H9 (cell line): ENCODE measurements around the gene KDM4E. TPM values are rescaled to one million over a fixed set of nuclear protein-coding genes. Genes with fewer than 3 reads are reported as not detected.

Experiments used
- DNase-seq: peaks from one replicate; pipeline ENCODE4 v3.0.0-alpha.2; 2017
- H2AFZ ChIP-seq: one replicate; pipeline ENCODE4 v1.6.1; 2013; ENCODE audit warnings: mild to moderate bottlenecking, low read length, control low read depth, moderate library complexity
- H2AK5ac ChIP-seq: 2 replicates; pipeline ENCODE4 v1.6.1; 2013; ENCODE audit warnings: low read length, control low read depth, mixed read lengths; ENCODE audit not compliant: insufficient read length
- H2BK120ac ChIP-seq: one replicate; pipeline ENCODE4 v1.6.1; 2013; ENCODE audit warnings: low read depth, mild to moderate bottlenecking, low read length, control low read depth, inconsistent platforms; ENCODE audit not compliant: poor library complexity, severe bottlenecking
- H2BK12ac ChIP-seq: 2 replicates; pipeline ENCODE4 v1.6.1; 2013; ENCODE audit warnings: low read length, control low read depth, mixed read lengths, low read depth; ENCODE audit not compliant: insufficient read length
- H2BK15ac ChIP-seq: 2 replicates; pipeline ENCODE4 v1.6.1; 2013; ENCODE audit warnings: low read depth, low read length, control low read depth
- H2BK20ac ChIP-seq: one replicate; pipeline ENCODE4 v1.6.1; 2013; ENCODE audit warnings: low read depth, mild to moderate bottlenecking, low read length, control low read depth, inconsistent platforms; ENCODE audit not compliant: poor library complexity, severe bottlenecking
- H2BK5ac ChIP-seq: 2 replicates; pipeline ENCODE4 v1.6.1; 2013; ENCODE audit warnings: low read length, control low read depth, mixed read lengths; ENCODE audit not compliant: insufficient read length
- H3K14ac ChIP-seq: 2 replicates; pipeline ENCODE4 v1.6.1; 2013; ENCODE audit warnings: low read length, control low read depth; ENCODE audit not compliant: insufficient read depth
- H3K18ac ChIP-seq: 2 replicates; pipeline ENCODE4 v1.6.1; 2013; ENCODE audit warnings: low read depth, mild to moderate bottlenecking, mixed read lengths, low read length, control low read depth; ENCODE audit not compliant: insufficient read length
- H3K23ac ChIP-seq: 2 replicates; pipeline ENCODE4 v1.6.1; 2013; ENCODE audit warnings: low read length, control low read depth, mixed read lengths, low read depth; ENCODE audit not compliant: insufficient read length
- H3K23me2 ChIP-seq: 2 replicates; pipeline ENCODE4 v1.6.1; 2013; ENCODE audit warnings: low read depth, mild to moderate bottlenecking, mixed read lengths, low read length, control low read depth; ENCODE audit not compliant: insufficient read length, poor library complexity, severe bottlenecking
- H3K27ac ChIP-seq: 2 replicates; pipeline ENCODE4 v1.5.1; 2013; ENCODE audit warnings: low read length, control low read depth, mixed read lengths, low read depth; ENCODE audit not compliant: insufficient read length
- H3K27me3 ChIP-seq: 2 replicates; pipeline ENCODE4 v1.6.1; 2013; ENCODE audit warnings: low read length, control low read depth, inconsistent platforms; ENCODE audit not compliant: insufficient read depth
- H3K4ac ChIP-seq: 2 replicates; pipeline ENCODE4 v1.6.1; 2013; ENCODE audit warnings: low read depth, mild to moderate bottlenecking, control low read depth, inconsistent platforms, low read length, moderate library complexity
- H3K4me1 ChIP-seq: 2 replicates; pipeline ENCODE4 v1.6.1; 2013; ENCODE audit warnings: low read length, control low read depth, inconsistent platforms; ENCODE audit not compliant: insufficient read depth
- H3K4me2 ChIP-seq: 2 replicates; pipeline ENCODE4 v1.6.1; 2013; ENCODE audit warnings: low read length, control low read depth, mixed read lengths; ENCODE audit not compliant: insufficient read length, insufficient read depth
- H3K56ac ChIP-seq: 2 replicates; pipeline ENCODE4 v1.6.1; 2013; ENCODE audit warnings: low read depth, mild to moderate bottlenecking, mixed read lengths, low read length, control low read depth; ENCODE audit not compliant: insufficient read length
- H3K79me1 ChIP-seq: 2 replicates; pipeline ENCODE4 v1.6.1; 2013; ENCODE audit warnings: low read depth, mild to moderate bottlenecking, moderate library complexity, low read length, control low read depth, inconsistent platforms; ENCODE audit not compliant: insufficient read depth, poor library complexity, severe bottlenecking
- H3K79me2 ChIP-seq: 2 replicates; pipeline ENCODE4 v1.6.1; 2013; ENCODE audit warnings: low read length, control low read depth, inconsistent platforms; ENCODE audit not compliant: insufficient read depth
- H3K9ac ChIP-seq: 2 replicates; pipeline ENCODE4 v1.6.1; 2013; ENCODE audit warnings: low read length, control low read depth, mixed read lengths; ENCODE audit not compliant: insufficient read length; ENCODE audit errors: extremely low read depth
- H3K9me3 ChIP-seq: one replicate; pipeline ENCODE4 v1.6.1; 2013; ENCODE audit warnings: low read depth, low read length, inconsistent platforms; ENCODE audit not compliant: control insufficient read depth
- H3T11ph ChIP-seq: one replicate; pipeline ENCODE4 v1.6.1; 2013; ENCODE audit warnings: mild to moderate bottlenecking, low read length, control low read depth, inconsistent platforms
- H4K20me1 ChIP-seq: one replicate; pipeline ENCODE4 v1.6.1; 2013; ENCODE audit not compliant: control insufficient read depth, insufficient read length, insufficient read depth
- H4K5ac ChIP-seq: 2 replicates; pipeline ENCODE4 v1.6.1; 2013; ENCODE audit warnings: low read depth, mild to moderate bottlenecking, mixed read lengths, low read length, control low read depth; ENCODE audit not compliant: insufficient read length
- H4K8ac ChIP-seq: replicated peaks from 2 replicates; pipeline ENCODE4 v1.6.1; 2013; ENCODE audit warnings: low read length, control low read depth, mixed read lengths, low read depth; ENCODE audit not compliant: insufficient read length
- H4K91ac ChIP-seq: 2 replicates; pipeline ENCODE4 v1.6.1; 2013; ENCODE audit warnings: low read depth, mild to moderate bottlenecking, moderate library complexity, mixed read lengths, low read length, control low read depth; ENCODE audit not compliant: insufficient read length
- H3K27ac Mint-ChIP-seq, 3 experiments: 2 replicates in 2 of 3; 3 replicates in 1 of 3; pipeline ENCODE4 v1.8.0; 2020 to 2021; ENCODE audit warnings: mixed read lengths in 3 of 3, mild to moderate bottlenecking in 1 of 3, moderate library complexity in 1 of 3
- H3K27me3 Mint-ChIP-seq: 2 replicates; pipeline ENCODE4 v1.8.0; 2021; ENCODE audit warnings: low read depth, mild to moderate bottlenecking, moderate library complexity, mixed read lengths
- H3K36me3 Mint-ChIP-seq, 3 experiments: 2 replicates in 2 of 3; 3 replicates in 1 of 3; pipeline ENCODE4 v1.8.0; 2020 to 2021; ENCODE audit warnings: low read depth in 3 of 3, mixed read lengths in 3 of 3; ENCODE audit not compliant: insufficient read depth in 1 of 3
- H3K4me1 Mint-ChIP-seq, 2 experiments: 2 replicates each; pipeline ENCODE4 v1.8.0; 2020; ENCODE audit warnings: mixed read lengths in 2 of 2
- H3K4me3 Mint-ChIP-seq, 2 experiments: 2 replicates in 1 of 2; 3 replicates in 1 of 2; pipeline ENCODE4 v1.8.0; 2020 to 2021; ENCODE audit warnings: mild to moderate bottlenecking in 2 of 2, mixed read lengths in 2 of 2, moderate library complexity in 1 of 2
- H3K9me3 Mint-ChIP-seq, 2 experiments: 2 replicates in 1 of 2; 3 replicates in 1 of 2; pipeline ENCODE4 v1.8.0; 2020; ENCODE audit warnings: mild to moderate bottlenecking in 2 of 2, mixed read lengths in 2 of 2, moderate library complexity in 1 of 2
- WGBS: extraction: QIAGEN DNeasy Blood & Tissue Kit; methylation state at CpG from one replicate; pipeline ENCODE4 v1.1.7; 2013; ENCODE audit warnings: missing lambda C conversion rate, low lambda C conversion rate, mixed read lengths; ENCODE audit not compliant: insufficient read length; ENCODE audit errors: extremely low coverage; 5-methylcytosine and 5-hydroxymethylcytosine counted together
- total RNA-seq: library from RNA; stranded (reverse); gene quantifications from 2 replicates; pipeline ENCODE4 v1.2.1, GENCODE V29; 2021
- TF ChIP-seq, protein P1 (sequence below): fragments of 200-600 bp; sonication (generic); conservative IDR thresholded peaks from 3 replicates; pipeline ENCODE4 v1.8.0; 2021; ENCODE audit warnings: antibody characterized with exemption, mild to moderate bottlenecking

KDM4E gene
- total RNA-seq, 1 experiment from 2014 or later, result not detected

DNA sequence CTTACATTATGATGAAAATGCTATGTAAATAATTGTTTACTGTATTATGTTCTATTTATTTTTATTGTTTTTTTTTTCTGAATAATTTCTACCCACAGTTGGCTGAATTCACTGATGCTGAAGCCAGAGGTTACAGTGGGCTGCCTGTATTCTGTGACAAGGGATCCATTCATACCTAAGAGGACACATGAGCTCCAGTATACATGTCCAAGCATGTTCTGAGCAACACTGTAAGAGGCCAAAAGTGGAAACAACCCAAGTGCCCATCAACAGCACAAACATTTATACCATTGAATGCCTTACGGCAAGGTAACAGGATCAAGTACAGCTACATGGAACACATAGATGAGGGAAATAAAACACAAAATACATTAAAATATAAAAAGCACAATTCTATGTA lies 40.3 kb downstream of the KDM4E start:
- WGBS, result no CpG with 5 or more reads among the region's 1 CpG
- no peaks in the 10 kb centered on the region for H3K79me2 ChIP-seq
- H3K4me1 Mint-ChIP-seq, result peaks cover 18% of the 10 kb centered on the region in 2 experiments

More for the DNA sequence above, 40.3 kb downstream of the KDM4E start:
- H2AK5ac ChIP-seq, result no peak overlapping the region
- no peak overlapping the region for H3K9ac ChIP-seq
- no peak overlapping the region for H3K4me2 ChIP-seq
- no peak overlapping the region for H4K5ac ChIP-seq
- Mint-ChIP-seq H3K27ac (no peak overlapping the region), H3K36me3 (peaks cover 0 to 2% (median under 1%) of the 10 kb centered on the region in 3 experiments; a peak in 2 of 7 replicates), H3K27me3 (peaks cover 25% of the 10 kb centered on the region), H3K9me3 (peaks cover 0 to 3% of the 10 kb centered on the region in 2 experiments; a peak in 1 of 5 replicates), H3K4me3 (no peak overlapping the region)
- no peak overlapping the region for H3K4ac ChIP-seq
- H2BK15ac ChIP-seq, result no peak overlapping the region
- H3K18ac ChIP-seq, result no peak overlapping the region
- H2BK5ac ChIP-seq, result no peak overlapping the region
- H2BK120ac ChIP-seq, result no peak overlapping the region
- no peaks in the 10 kb centered on the region for H3K9me3 ChIP-seq
- H3K27me3 ChIP-seq, result no peaks in the 10 kb centered on the region
- H3K56ac ChIP-seq, result no peak overlapping the region
- no peak overlapping the region for H3K14ac ChIP-seq
- H2AFZ ChIP-seq, result no peak overlapping the region
- no peak overlapping the region for H3K27ac ChIP-seq
- DNase-seq, result no peak
- no peak overlapping the region for H4K91ac ChIP-seq
- H2BK20ac ChIP-seq, result no peak overlapping the region
- no peak overlapping the region for H2BK12ac ChIP-seq
- H3K4me1 ChIP-seq, result no peaks in the 10 kb centered on the region
- H3K79me1 ChIP-seq, result no peaks in the 10 kb centered on the region
- no peak overlapping the region for H3T11ph ChIP-seq
- no peaks in the 10 kb centered on the region for H4K20me1 ChIP-seq
- no peak overlapping the region for H3K23ac ChIP-seq
- no peak overlapping the region for H4K8ac ChIP-seq
- H3K23me2 ChIP-seq, result peaks cover 8% of the 10 kb centered on the region
- TF ChIP-seq, protein P1, sequence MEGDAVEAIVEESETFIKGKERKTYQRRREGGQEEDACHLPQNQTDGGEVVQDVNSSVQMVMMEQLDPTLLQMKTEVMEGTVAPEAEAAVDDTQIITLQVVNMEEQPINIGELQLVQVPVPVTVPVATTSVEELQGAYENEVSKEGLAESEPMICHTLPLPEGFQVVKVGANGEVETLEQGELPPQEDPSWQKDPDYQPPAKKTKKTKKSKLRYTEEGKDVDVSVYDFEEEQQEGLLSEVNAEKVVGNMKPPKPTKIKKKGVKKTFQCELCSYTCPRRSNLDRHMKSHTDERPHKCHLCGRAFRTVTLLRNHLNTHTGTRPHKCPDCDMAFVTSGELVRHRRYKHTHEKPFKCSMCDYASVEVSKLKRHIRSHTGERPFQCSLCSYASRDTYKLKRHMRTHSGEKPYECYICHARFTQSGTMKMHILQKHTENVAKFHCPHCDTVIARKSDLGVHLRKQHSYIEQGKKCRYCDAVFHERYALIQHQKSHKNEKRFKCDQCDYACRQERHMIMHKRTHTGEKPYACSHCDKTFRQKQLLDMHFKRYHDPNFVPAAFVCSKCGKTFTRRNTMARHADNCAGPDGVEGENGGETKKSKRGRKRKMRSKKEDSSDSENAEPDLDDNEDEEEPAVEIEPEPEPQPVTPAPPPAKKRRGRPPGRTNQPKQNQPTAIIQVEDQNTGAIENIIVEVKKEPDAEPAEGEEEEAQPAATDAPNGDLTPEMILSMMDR, result no peak
